OCI-LY3 (cell line): Measurements from ENCODE around the gene NDRG2.

Experiments
- H2AFZ ChIP-seq: fragments of 200-600, 300-600 bp; shearing (Covaris generic); 2 replicates; pipeline ENCODE4 v1.6.0; 2014; ENCODE audit warnings: antibody characterized with exemption, low read depth, low read length
- H3K27ac ChIP-seq: fragments of 200-600, 300-600 bp; sonication (generic); 2 replicates; pipeline ENCODE4 v1.5.1; 2014; ENCODE audit warnings: mild to moderate bottlenecking, low read length, moderate library complexity, mixed read lengths
- H3K27me3 ChIP-seq: fragments of 200-600, 300-600 bp; sonication (generic); 2 replicates; pipeline ENCODE4 v1.6.1; 2014; ENCODE audit warnings: low read depth, low read length, mixed read lengths
- H3K36me3 ChIP-seq: fragments of 200-600, 300-600 bp; sonication (generic); replicated peaks from 2 replicates; pipeline ENCODE3; 2014; ENCODE audit warnings: low read depth, low read length, mixed read lengths
- H3K4me1 ChIP-seq: fragments of 300-600, 200-600 bp; sonication (generic); 2 replicates; pipeline ENCODE4 v1.6.1; 2014; ENCODE audit warnings: low read length, mixed read lengths
- H3K4me2 ChIP-seq: fragments of 200-600, 300-600 bp; sonication (generic); 2 replicates; pipeline ENCODE4 v1.6.1; 2014; ENCODE audit warnings: low read length, mixed read lengths
- H3K4me3 ChIP-seq: fragments of 300-600, 200-600 bp; sonication (generic); 2 replicates; pipeline ENCODE4 v1.5.1; 2014; ENCODE audit warnings: antibody characterized with exemption, mild to moderate bottlenecking, low read length, moderate library complexity
- H3K79me2 ChIP-seq: fragments of 300-600, 200-600 bp; shearing (Covaris generic); 2 replicates; pipeline ENCODE4 v1.6.1; 2014; ENCODE audit warnings: mild to moderate bottlenecking, low read length, mixed read lengths
- H3K9ac ChIP-seq: fragments of 300-600, 200-600 bp; shearing (Covaris generic); 2 replicates; pipeline ENCODE4 v1.6.0; 2014; ENCODE audit warnings: mild to moderate bottlenecking, low read length, moderate library complexity
- H3K9me3 ChIP-seq: fragments of 200-600, 300-600 bp; shearing (Covaris generic); 2 replicates; pipeline ENCODE4 v1.6.1; 2014; ENCODE audit warnings: low read length, mixed read lengths; ENCODE audit not compliant: insufficient read depth
- H4K20me1 ChIP-seq: fragments of 200-600, 300-600 bp; sonication (generic); 2 replicates; pipeline ENCODE4 v1.6.1; 2016; ENCODE audit warnings: low read length, mixed read lengths; ENCODE audit not compliant: insufficient read depth
- CTCF ChIP-seq: fragments of 200-600, 300-600 bp; sonication (generic); IDR thresholded peaks from 2 replicates; pipeline ENCODE4 v1.5.1; 2014; ENCODE audit warnings: antibody characterized with exemption, low read length, low read depth
- EZH2phosphoT487 ChIP-seq: fragments of 200-600 bp; shearing (Covaris generic); IDR thresholded peaks from 2 replicates; pipeline ENCODE4 v1.6.1; 2018; ENCODE audit warnings: antibody characterized with exemption, mixed run types, low read depth

Gene NDRG2

GRCh38 chr14:21048638-21049037 is 23.8 kb upstream of the NDRG2 start:
- Histone ChIP-seq H3K4me2 (no peak overlapping the region), H3K79me2 (no peaks in the 10 kb centered on the region), H3K4me1 (peaks cover 8% of the 10 kb centered on the region), H4K20me1 (no peaks in the 10 kb centered on the region), H3K36me3 (no peaks in the 10 kb centered on the region), H3K9ac (no peak overlapping the region), H3K4me3 (no peak overlapping the region), H2AFZ (no peak overlapping the region), H3K27me3 (peaks cover 21% of the 10 kb centered on the region), H3K27ac (no peak overlapping the region), H3K9me3 (no peaks in the 10 kb centered on the region)
- TF ChIP-seq EZH2phosphoT487 (no peak), CTCF (no peak)

- no peak overlapping the region for H3K27ac ChIP-seq
- no peak overlapping the region for H3K4me3 ChIP-seq
- no peaks in the 10 kb centered on the region for H3K36me3 ChIP-seq
- H3K79me2 ChIP-seq: no peaks in the 10 kb centered on the region
- H3K4me1 ChIP-seq: peaks cover 8% of the 10 kb centered on the region
- no peak overlapping the region for H3K4me2 ChIP-seq
- H3K27me3 ChIP-seq: peaks cover 32% of the 10 kb centered on the region
- no peaks in the 10 kb centered on the region for H3K9me3 ChIP-seq
- no peak for TF ChIP-seq CTCF
- no peak for TF ChIP-seq EZH2phosphoT487
- H3K9ac ChIP-seq: no peak overlapping the region
- H4K20me1 ChIP-seq: no peaks in the 10 kb centered on the region
- H2AFZ ChIP-seq: no peak overlapping the region
These were observed 22.5 kb upstream of the NDRG2 start for GRCh38 chr14:21047378-21047781.

GRCh38 chr14:21043974-21044618 is 19.2 kb upstream of the NDRG2 start:
- H3K27ac ChIP-seq: no peak overlapping the region
- H3K4me1 ChIP-seq: no peaks in the 10 kb centered on the region
- H4K20me1 ChIP-seq: no peaks in the 10 kb centered on the region
- no peaks in the 10 kb centered on the region for H3K9me3 ChIP-seq
- H3K9ac ChIP-seq: no peak overlapping the region
- no peak overlapping the region for H3K4me2 ChIP-seq
- no peaks in the 10 kb centered on the region for H3K36me3 ChIP-seq
- no peak for TF ChIP-seq EZH2phosphoT487
- no peak for TF ChIP-seq CTCF
- H3K79me2 ChIP-seq: no peaks in the 10 kb centered on the region
- no peak overlapping the region for H2AFZ ChIP-seq
- H3K27me3 ChIP-seq: peaks cover 35% of the 10 kb centered on the region
- H3K4me3 ChIP-seq: no peak overlapping the region

GRCh38 chr14:21043387-21043973 is 18.6 kb upstream of the NDRG2 start:
- no peaks in the 10 kb centered on the region for H3K36me3 ChIP-seq
- no peaks in the 10 kb centered on the region for H4K20me1 ChIP-seq
- H3K4me3 ChIP-seq: no peak overlapping the region
- TF ChIP-seq CTCF: no peak
- no peak for TF ChIP-seq EZH2phosphoT487
- H3K79me2 ChIP-seq: no peaks in the 10 kb centered on the region
- peaks cover 35% of the 10 kb centered on the region for H3K27me3 ChIP-seq
- no peaks in the 10 kb centered on the region for H3K9me3 ChIP-seq
- no peaks in the 10 kb centered on the region for H3K4me1 ChIP-seq
- no peak overlapping the region for H3K27ac ChIP-seq
- H2AFZ ChIP-seq: no peak overlapping the region
- no peak overlapping the region for H3K4me2 ChIP-seq
- H3K9ac ChIP-seq: no peak overlapping the region
